ENCODE results near the gene CCDC116. TPM values are rescaled to one million over a fixed set of nuclear protein-coding genes. Genes with fewer than 3 reads are reported as not detected.

The CCDC116 gene
- polyA plus RNA-seq (2012; ENCODE audit: insufficient read length, low read depth) = not detected

- no peak for TF ChIP-seq REST (IDR thresholded peaks at IDR 0.05; ENCODE audit: insufficient read depth in 1 of 2, low read depth in 2 of 2, low read length in 2 of 2)
- no peak for TF ChIP-seq POLR2AphosphoS5 (IDR thresholded peaks at IDR 0.05; ENCODE audit: low read depth, low read length)
- TF ChIP-seq TAF1 (IDR thresholded peaks at IDR 0.05; ENCODE audit: borderline replicate concordance, insufficient read depth, low read length) = no peak
Observed at GRCh38 chr22:21632237-21632895, at the start of gene CCDC116. Gene CCDC116, plus strand, starts transcription at chr22:21632760. Its CDS starts 422 bp downstream, at chr22:21633182.

GRCh38 chr22:21582801-21583740 lies 49.5 kb upstream of the CCDC116 start:
- TF ChIP-seq REST (IDR thresholded peaks at IDR 0.05; ENCODE audit: insufficient read depth in 1 of 2, low read depth in 2 of 2, low read length in 2 of 2) (no peak), FOXP2 (optimal IDR thresholded peaks at IDR 0.05; ENCODE audit: borderline replicate concordance, extremely low read depth, extremely low read length, insufficient read depth) (no peak)

GRCh38 chr22:21585389-21585788 lies 47.2 kb upstream of the CCDC116 start:
- TF ChIP-seq TAF1 (IDR thresholded peaks at IDR 0.05; ENCODE audit: borderline replicate concordance, insufficient read depth, low read length) = no peak
- TF ChIP-seq SIN3A (IDR thresholded peaks at IDR 0.05; ENCODE audit: borderline replicate concordance, insufficient read depth, low read length) = no peak
- TF ChIP-seq FOXP2 (optimal IDR thresholded peaks at IDR 0.05; ENCODE audit: borderline replicate concordance, extremely low read depth, extremely low read length, insufficient read depth) = no peak
- no peak for TF ChIP-seq POLR2AphosphoS5 (IDR thresholded peaks at IDR 0.05; ENCODE audit: low read depth, low read length)
- no peak for TF ChIP-seq REST (IDR thresholded peaks at IDR 0.05; ENCODE audit: insufficient read depth in 1 of 2, low read depth in 2 of 2, low read length in 2 of 2)

- no peak for TF ChIP-seq FOXP2 (optimal IDR thresholded peaks at IDR 0.05; ENCODE audit: borderline replicate concordance, extremely low read depth, extremely low read length, insufficient read depth)
- no peak for TF ChIP-seq REST (IDR thresholded peaks at IDR 0.05; ENCODE audit: insufficient read depth in 1 of 2, low read depth in 2 of 2, low read length in 2 of 2)
- no peak for TF ChIP-seq POLR2AphosphoS5 (IDR thresholded peaks at IDR 0.05; ENCODE audit: low read depth, low read length)
- TF ChIP-seq TAF1 (IDR thresholded peaks at IDR 0.05; ENCODE audit: borderline replicate concordance, insufficient read depth, low read length) = no peak
- no peak for TF ChIP-seq SIN3A (IDR thresholded peaks at IDR 0.05; ENCODE audit: borderline replicate concordance, insufficient read depth, low read length)
Observed at GRCh38 chr22:21587803-21588611, 44.6 kb upstream of the CCDC116 start.
